Measurements from ENCODE around the gene DTWD2. TPM values are rescaled to one million over a fixed set of nuclear protein-coding genes. Genes with fewer than 3 reads are reported as not detected.

The DTWD2 gene
- polyA plus RNA-seq, 1 of the 3 experiments (the other 2 are of a cell fraction), result 2.5 TPM

GRCh38 chr5:118832974-118833373, 155.4 kb downstream of the DTWD2 start:
- H3K9me2 ChIP-seq, result no peaks in the 10 kb centered on the region
- no peaks in the 10 kb centered on the region for H3K4me1 ChIP-seq (ENCODE audit: control insufficient read depth in 1 of 2, insufficient read depth in 2 of 2, low read depth in 1 of 2, low read length in 1 of 2)
- no peaks in the 10 kb centered on the region for H3K36me3 ChIP-seq (replicated peaks in 1 of 2; ENCODE audit: control insufficient read depth in 1 of 2, insufficient read depth in 2 of 2, low read length in 1 of 2)
- H3K27me3 ChIP-seq (ENCODE audit: insufficient read depth), result no peaks in the 10 kb centered on the region
- no peaks in the 10 kb centered on the region for H3K79me2 ChIP-seq (ENCODE audit: insufficient read depth)
- no peak for TF ChIP-seq FOSL2 (IDR thresholded peaks at IDR 0.05; ENCODE audit: borderline replicate concordance, low read depth)
- TF ChIP-seq MXI1 (IDR thresholded peaks at IDR 0.05; ENCODE audit: low read depth, low read length), result no peak
- no peak for TF ChIP-seq NFIC (IDR thresholded peaks at IDR 0.05; ENCODE audit: borderline replicate concordance)
- TF ChIP-seq JUND (IDR thresholded peaks at IDR 0.05), result no peak
- no peak for TF ChIP-seq TAF1 (IDR thresholded peaks at IDR 0.05; ENCODE audit: borderline replicate concordance, low read depth, low read length)
- no peak for TF ChIP-seq TCF12 (IDR thresholded peaks at IDR 0.05)
- TF ChIP-seq ZBTB33 (IDR thresholded peaks at IDR 0.05; ENCODE audit: borderline replicate concordance, low read depth), result no peak
- no peak for TF ChIP-seq FOXJ3 (CRISPR knock-in tag; IDR thresholded peaks at IDR 0.05)
- no peak for TF ChIP-seq RAD21 (IDR thresholded peaks at IDR 0.05; ENCODE audit: low read length)
- TF ChIP-seq SIN3A (IDR thresholded peaks at IDR 0.05; ENCODE audit: borderline replicate concordance, low read depth, low read length), result no peak
- TF ChIP-seq EZH2phosphoT487 (IDR thresholded peaks at IDR 0.05; ENCODE audit: borderline replicate concordance, low read depth), result no peak
- no peak for TF ChIP-seq CHD2 (IDR thresholded peaks at IDR 0.05; ENCODE audit: low read length, partially characterized antibody)
- no peak for TF ChIP-seq ELF1 (IDR thresholded peaks at IDR 0.05)
- TF ChIP-seq RCOR1 (IDR thresholded peaks at IDR 0.05; ENCODE audit: low read length), result no peak
- TF ChIP-seq MEF2A (IDR thresholded peaks at IDR 0.05; ENCODE audit: borderline replicate concordance, low read depth), result no peak
- TF ChIP-seq RFX5 (IDR thresholded peaks at IDR 0.05; ENCODE audit: low read length), result no peak
- TF ChIP-seq SMC3 (IDR thresholded peaks at IDR 0.05; ENCODE audit: low read depth, low read length), result no peak
- TF ChIP-seq YY1 (IDR thresholded peaks at IDR 0.05; ENCODE audit: low read depth), result no peak
- no peak for TF ChIP-seq USF2 (IDR thresholded peaks at IDR 0.05; ENCODE audit: borderline replicate concordance, low read depth, low read length)
- TF ChIP-seq PBX3 (IDR thresholded peaks at IDR 0.05), result no peak
- no peak overlapping the region for H2AFZ ChIP-seq (ENCODE audit: low read depth)
- no peaks in the 10 kb centered on the region for H3K9me3 ChIP-seq
- no peak for DNase-seq
- ChIA-PET CTCF (no interaction called here), POLR2A (no interaction called here)
- no peak overlapping the region for H3K9ac ChIP-seq
- H3K4me3 ChIP-seq (ENCODE audit: low read depth in 2 of 2, low read length in 1 of 2), result no peak overlapping the region
- H3F3A ChIP-seq (replicated peaks; ENCODE audit: insufficient read depth), result no peaks in the 10 kb centered on the region
- H4K20me1 ChIP-seq (ENCODE audit: insufficient read depth), result no peaks in the 10 kb centered on the region
- H3K27ac ChIP-seq (ENCODE audit: low read depth in 2 of 2, low read length in 1 of 2), result no peak overlapping the region
- no peak overlapping the region for H3K4me2 ChIP-seq

Measured in SK-N-SH (cell line).